Measurements from ENCODE around the gene STRN3. TPM values are rescaled to one million over a fixed set of nuclear protein-coding genes. Genes with fewer than 3 reads are reported as not detected.

STRN3 gene
- total RNA-seq, 1 donor from 2014 or later: 63.2 TPM

- DNase-seq (ENCODE audit: low read depth, low spot score): no peak
Measured at GRCh38 chr14:30874120-30874998, 151.8 kb downstream of the STRN3 start, which contains the start of gene COCH. Gene COCH, plus strand, starts transcription at chr14:30874559. Its CDS starts 380 bp downstream, at chr14:30874939.

GRCh38 chr14:30873308-30874119 lies 152.7 kb downstream of the STRN3 start:
- no peak for DNase-seq (ENCODE audit: low read depth, low spot score)

- no peak for DNase-seq (ENCODE audit: low read depth, low spot score)
Measured at GRCh38 chr14:30872602-30873001, 153.6 kb downstream of the STRN3 start.

GRCh38 chr14:30869551-30870155 lies 156.5 kb downstream of the STRN3 start:
- no peak for DNase-seq (ENCODE audit: low read depth, low spot score)

- DNase-seq (ENCODE audit: low read depth, low spot score): no peak
Measured at GRCh38 chr14:30868736-30869135, 157.4 kb downstream of the STRN3 start.

GRCh38 chr14:30864934-30865333 lies 161.2 kb downstream of the STRN3 start:
- DNase-seq (ENCODE audit: low read depth, low spot score): no peak

GRCh38 chr14:30861200-30861599 lies 165.0 kb downstream of the STRN3 start:
- no peak for DNase-seq (ENCODE audit: low read depth, low spot score)

GRCh38 chr14:30855345-30856037 lies 170.7 kb downstream of the STRN3 start:
- no peak for DNase-seq (ENCODE audit: low read depth, low spot score)

- DNase-seq (ENCODE audit: low read depth, low spot score): no peak
Measured at GRCh38 chr14:30854492-30854891, 171.7 kb downstream of the STRN3 start.

- DNase-seq (ENCODE audit: low read depth, low spot score): no peak
Measured at GRCh38 chr14:30853946-30854345, 172.2 kb downstream of the STRN3 start.

- DNase-seq (ENCODE audit: low read depth, low spot score): no peak
Measured at GRCh38 chr14:30849983-30850382, 176.2 kb downstream of the STRN3 start.

GRCh38 chr14:30849354-30849753 lies 176.8 kb downstream of the STRN3 start:
- no peak for DNase-seq (ENCODE audit: low read depth, low spot score)

GRCh38 chr14:30848449-30849240 lies 177.5 kb downstream of the STRN3 start:
- no peak for DNase-seq (ENCODE audit: low read depth, low spot score)

Other genes starting within 250 kb of the STRN3 start
- gene COCH, start 151.8 kb downstream of the STRN3 start, total RNA-seq: 0.18 and 0.66 TPM in 2 replicates
- 3.2 and 4.1 TPM in 2 replicates for gene AP4S1, start 730 bp downstream of the STRN3 start, total RNA-seq
- gene HECTD1, start 181.4 kb upstream of the STRN3 start, total RNA-seq: 256 and 306 TPM in 2 replicates

Data from pulmonary artery endothelial cell (primary cell).